ENCODE measurements around the gene CDK5RAP3.
"Not testable (repeated sequence)": the region's sequence is repeated elsewhere in the genome, so short reads cannot be mapped to it uniquely, and the experiment has no call there.

Gene CDK5RAP3

GRCh38 chr17:48012654-48013053 lies 41.7 kb downstream of the CDK5RAP3 start:
- Mint-ChIP-seq H3K4me1 (peaks cover 6% of the 10 kb centered on the region), H3K27ac (ENCODE audit: low read depth) (no peak overlapping the region), H3K9me3 (no peaks in the 10 kb centered on the region), H3K27me3 (peaks cover 71% of the 10 kb centered on the region), H3K4me3 (peak overlapping the region; percentile 62), H3K36me3 (ENCODE audit: insufficient read depth) (peaks cover 3% of the 10 kb centered on the region)
- ATAC-seq (replicated peaks; ENCODE audit: extremely low read depth, poor library complexity, severe bottlenecking), result no peak
- no peak for DNase-seq (ENCODE audit: low spot score in 2 of 2)

- Mint-ChIP-seq H3K36me3 (ENCODE audit: insufficient read depth) (peaks cover 3% of the 10 kb centered on the region), H3K27ac (ENCODE audit: low read depth) (no peak overlapping the region), H3K4me1 (peaks cover 6% of the 10 kb centered on the region), H3K9me3 (no peaks in the 10 kb centered on the region), H3K27me3 (peaks cover 71% of the 10 kb centered on the region), H3K4me3 (no peak overlapping the region)
- no peak for DNase-seq (ENCODE audit: low spot score in 2 of 2)
- ATAC-seq (replicated peaks; ENCODE audit: extremely low read depth, poor library complexity, severe bottlenecking), result no peak
These were observed 43.1 kb downstream of the CDK5RAP3 start for GRCh38 chr17:48013876-48014594.

- no peaks in the 10 kb centered on the region for H3K9me3 Mint-ChIP-seq
- peaks cover 67% of the 10 kb centered on the region for H3K27me3 Mint-ChIP-seq
- H3K4me1 Mint-ChIP-seq, result peaks cover 6% of the 10 kb centered on the region
- H3K36me3 Mint-ChIP-seq (ENCODE audit: insufficient read depth), result peaks cover 3% of the 10 kb centered on the region
- no peak overlapping the region for H3K4me3 Mint-ChIP-seq
- ATAC-seq (replicated peaks; ENCODE audit: extremely low read depth, poor library complexity, severe bottlenecking) (no peak), DNase-seq (ENCODE audit: low spot score in 2 of 2) (no peak)
- no peak overlapping the region for H3K27ac Mint-ChIP-seq (ENCODE audit: low read depth)
These were observed 43.7 kb downstream of the CDK5RAP3 start for GRCh38 chr17:48014595-48015111.

- H3K4me1 Mint-ChIP-seq, result peaks cover 5% of the 10 kb centered on the region
- H3K27ac Mint-ChIP-seq (ENCODE audit: low read depth), result no peak overlapping the region
- H3K36me3 Mint-ChIP-seq (ENCODE audit: insufficient read depth), result peaks cover 3% of the 10 kb centered on the region
- no peaks in the 10 kb centered on the region for H3K9me3 Mint-ChIP-seq
- ATAC-seq (replicated peaks; ENCODE audit: extremely low read depth, poor library complexity, severe bottlenecking) (no peak), DNase-seq (ENCODE audit: low spot score in 2 of 2) (no peak)
- peaks cover 52% of the 10 kb centered on the region for H3K27me3 Mint-ChIP-seq
- no peak overlapping the region for H3K4me3 Mint-ChIP-seq
These were observed 45.2 kb downstream of the CDK5RAP3 start for GRCh38 chr17:48016112-48016511.

GRCh38 chr17:48017817-48018158 lies 46.9 kb downstream of the CDK5RAP3 start:
- not testable (repeated sequence) for H3K9me3 Mint-ChIP-seq; DNase-seq (ENCODE audit: low spot score in 2 of 2); H3K27ac Mint-ChIP-seq (ENCODE audit: low read depth); H3K4me3 Mint-ChIP-seq; ATAC-seq (replicated peaks; ENCODE audit: extremely low read depth, poor library complexity, severe bottlenecking); H3K4me1 Mint-ChIP-seq; H3K36me3 Mint-ChIP-seq (ENCODE audit: insufficient read depth)
- peaks cover 41% of the 10 kb centered on the region for H3K27me3 Mint-ChIP-seq

GRCh38 chr17:48021934-48022333 lies 51.0 kb downstream of the CDK5RAP3 start:
- peaks cover 33% of the 10 kb centered on the region for H3K4me1 Mint-ChIP-seq
- H3K4me3 Mint-ChIP-seq, result no peak overlapping the region
- DNase-seq (ENCODE audit: low spot score in 2 of 2), result no peak
- H3K9me3 Mint-ChIP-seq, result no peaks in the 10 kb centered on the region
- H3K27me3 Mint-ChIP-seq, result peaks cover 13% of the 10 kb centered on the region
- peaks cover 8% of the 10 kb centered on the region for H3K36me3 Mint-ChIP-seq (ENCODE audit: insufficient read depth)
- ATAC-seq (replicated peaks; ENCODE audit: extremely low read depth, poor library complexity, severe bottlenecking), result no peak
- no peak overlapping the region for H3K27ac Mint-ChIP-seq (ENCODE audit: low read depth)

GRCh38 chr17:48022901-48023300 lies 52.0 kb downstream of the CDK5RAP3 start:
- H3K9me3 Mint-ChIP-seq, result no peaks in the 10 kb centered on the region
- peaks cover 8% of the 10 kb centered on the region for H3K36me3 Mint-ChIP-seq (ENCODE audit: insufficient read depth)
- peaks cover 13% of the 10 kb centered on the region for H3K27me3 Mint-ChIP-seq
- no peak overlapping the region for H3K4me3 Mint-ChIP-seq
- ATAC-seq (replicated peaks; ENCODE audit: extremely low read depth, poor library complexity, severe bottlenecking) (no peak), DNase-seq (ENCODE audit: low spot score in 2 of 2) (no peak)
- peaks cover 36% of the 10 kb centered on the region for H3K4me1 Mint-ChIP-seq
- no peak overlapping the region for H3K27ac Mint-ChIP-seq (ENCODE audit: low read depth)

- ATAC-seq (replicated peaks; ENCODE audit: extremely low read depth, poor library complexity, severe bottlenecking), result no peak
These were observed 52.7 kb downstream of the CDK5RAP3 start for GRCh38 chr17:48023400-48024148.

GRCh38 chr17:48024149-48025039 lies 53.5 kb downstream of the CDK5RAP3 start:
- H3K36me3 Mint-ChIP-seq (ENCODE audit: insufficient read depth), result peaks cover 8% of the 10 kb centered on the region
- peak overlapping the region; percentile 91 for H3K27ac Mint-ChIP-seq (ENCODE audit: low read depth)
- H3K9me3 Mint-ChIP-seq, result no peaks in the 10 kb centered on the region
- ATAC-seq (replicated peaks; ENCODE audit: extremely low read depth, poor library complexity, severe bottlenecking) (peak; percentile 27), DNase-seq (ENCODE audit: low spot score in 2 of 2) (no peak)
- H3K4me1 Mint-ChIP-seq, result peaks cover 36% of the 10 kb centered on the region
- peaks cover 20% of the 10 kb centered on the region for H3K27me3 Mint-ChIP-seq
- H3K4me3 Mint-ChIP-seq, result peak overlapping the region; percentile 81

More at GRCh38 chr17:48023400-48024148, 52.7 kb downstream of the CDK5RAP3 start:
- peak overlapping the region; percentile 91 for H3K27ac Mint-ChIP-seq (ENCODE audit: low read depth)
- H3K27me3 Mint-ChIP-seq, result peaks cover 13% of the 10 kb centered on the region
- no peak for DNase-seq (ENCODE audit: low spot score in 2 of 2)
- peaks cover 8% of the 10 kb centered on the region for H3K36me3 Mint-ChIP-seq (ENCODE audit: insufficient read depth)
- peaks cover 36% of the 10 kb centered on the region for H3K4me1 Mint-ChIP-seq
- H3K9me3 Mint-ChIP-seq, result no peaks in the 10 kb centered on the region
- H3K4me3 Mint-ChIP-seq, result peak overlapping the region; percentile 81

GRCh38 chr17:48025040-48025903 lies 54.4 kb downstream of the CDK5RAP3 start:
- Mint-ChIP-seq H3K9me3 (no peaks in the 10 kb centered on the region), H3K36me3 (ENCODE audit: insufficient read depth) (peaks cover 8% of the 10 kb centered on the region), H3K27ac (ENCODE audit: low read depth) (peak overlapping the region; percentile 91), H3K4me1 (peaks cover 36% of the 10 kb centered on the region), H3K4me3 (peak overlapping the region; percentile 81), H3K27me3 (peaks cover 25% of the 10 kb centered on the region)
- ATAC-seq (replicated peaks; ENCODE audit: extremely low read depth, poor library complexity, severe bottlenecking), result peak; percentile 94
- DNase-seq (ENCODE audit: low spot score in 2 of 2), result peak; percentile 93 to 94

GRCh38 chr17:48025904-48026501 lies 55.1 kb downstream of the CDK5RAP3 start:
- Mint-ChIP-seq H3K27ac (ENCODE audit: low read depth) (no peak overlapping the region), H3K27me3 (peaks cover 32% of the 10 kb centered on the region)
- no peak for ATAC-seq (replicated peaks; ENCODE audit: extremely low read depth, poor library complexity, severe bottlenecking)

More at GRCh38 chr17:48025904-48026501, 55.1 kb downstream of the CDK5RAP3 start:
- Mint-ChIP-seq H3K4me1 (peaks cover 36% of the 10 kb centered on the region), H3K4me3 (peak overlapping the region; percentile 81), H3K9me3 (no peaks in the 10 kb centered on the region), H3K36me3 (ENCODE audit: insufficient read depth) (peaks cover 8% of the 10 kb centered on the region)
- DNase-seq (ENCODE audit: low spot score in 2 of 2), result no peak
